Right atrium auricular region (tissue), 2 donors: ENCODE measurements around the gene KRTAP10-10. TPM values are rescaled to one million over a fixed set of nuclear protein-coding genes. Genes with fewer than 3 reads are reported as not detected.
"Not testable (repeated sequence)": the region's sequence is repeated elsewhere in the genome, so short reads cannot be mapped to it uniquely, and the experiment has no call there.

Experiments used
- DNase-seq: peaks from one replicate; pipeline ENCODE4 v3.0.0-alpha.2; 2019; ENCODE audit warnings: low spot score
- H3K27ac ChIP-seq, 2 donors: fragments of 200-600 bp; sonication (generic); 1 replicate in 1 of 2; 2 replicates in 1 of 2; pipeline ENCODE4 v1.5.1; 2016 to 2019
- H3K27me3 ChIP-seq, 2 donors: fragments of 200-600 bp; sonication (generic); one replicate each; pipeline versions ENCODE4 v1.5.1 to v1.6.0; 2017 to 2019
- H3K36me3 ChIP-seq: fragments of 200-600 bp; sonication (generic); one replicate; pipeline ENCODE4 v1.5.1; 2016
- H3K4me1 ChIP-seq, 2 donors: fragments of 200-600 bp; sonication (generic); one replicate each; pipeline versions ENCODE4 v1.5.1 to v1.6.0; 2017 to 2019
- H3K4me3 ChIP-seq, 2 donors: fragments of 200-600 bp; sonication (generic); 1 replicate in 1 of 2; 2 replicates in 1 of 2; pipeline ENCODE4 v1.5.1; 2017 to 2019; ENCODE audit warnings: mild to moderate bottlenecking in 1 of 2, moderate library complexity in 1 of 2
- H3K9me3 ChIP-seq, 2 donors: fragments of 200-600 bp; sonication (generic); one replicate each; pipeline ENCODE4 v1.5.1; 2019
- CTCF ChIP-seq, 2 donors: fragments of 200-600 bp; sonication (generic); IDR thresholded peaks; one replicate each; pipeline ENCODE4 v1.5.1; 2019; ENCODE audit warnings: antibody characterized with exemption in 2 of 2
- total RNA-seq, 2 donors: library from RNA; depleted of rRNA; stranded (reverse); fragments of >200 nt; gene quantifications; one replicate each; pipeline ENCODE4 v1.1.0, GENCODE V29; 2016

KRTAP10-10 gene
- total RNA-seq, 2 donors from 2014 or later = not detected

GRCh38 chr21:44639331-44639655 lies 2.1 kb downstream of the KRTAP10-10 start:
- Histone ChIP-seq H3K27ac (no peak overlapping the region), H3K9me3 (peaks cover 0 to 3% of the 10 kb centered on the region in 2 donors), H3K36me3 (no peaks in the 10 kb centered on the region), H3K4me1 (no peaks in the 10 kb centered on the region), H3K27me3 (no peaks in the 10 kb centered on the region), H3K4me3 (no peak overlapping the region)
- peak; percentile 49 for DNase-seq
- no peak for TF ChIP-seq CTCF (IDR thresholded peaks at IDR 0.05)

- peaks cover 0 to 17% of the 10 kb centered on the region in 2 donors for H3K9me3 ChIP-seq
- H3K4me1 ChIP-seq = no peaks in the 10 kb centered on the region
- DNase-seq = no peak
- no peak overlapping the region for H3K27ac ChIP-seq
- H3K36me3 ChIP-seq = no peaks in the 10 kb centered on the region
- H3K27me3 ChIP-seq = no peaks in the 10 kb centered on the region
- TF ChIP-seq CTCF (IDR thresholded peaks at IDR 0.05) = no peak
- no peak overlapping the region for H3K4me3 ChIP-seq
Measured at GRCh38 chr21:44640761-44641160, 3.6 kb downstream of the KRTAP10-10 start.

GRCh38 chr21:44643741-44644310 lies 6.7 kb downstream of the KRTAP10-10 start:
- Histone ChIP-seq H3K4me1 (no peaks in the 10 kb centered on the region), H3K27me3 (no peaks in the 10 kb centered on the region)
- TF ChIP-seq CTCF (IDR thresholded peaks at IDR 0.05) = no peak

GRCh38 chr21:44644878-44645277 lies 7.7 kb downstream of the KRTAP10-10 start:
- Histone ChIP-seq H3K27ac (no peak overlapping the region), H3K27me3 (no peaks in the 10 kb centered on the region), H3K4me1 (no peaks in the 10 kb centered on the region), H3K9me3 (peaks cover 0 to 17% of the 10 kb centered on the region in 2 donors), H3K4me3 (no peak overlapping the region), H3K36me3 (no peaks in the 10 kb centered on the region)
- no peak for DNase-seq
- TF ChIP-seq CTCF (IDR thresholded peaks at IDR 0.05) = no peak

More at GRCh38 chr21:44643741-44644310, 6.7 kb downstream of the KRTAP10-10 start:
- DNase-seq = peak; percentile 23
- peaks cover 0 to 17% of the 10 kb centered on the region in 2 donors for H3K9me3 ChIP-seq
- no peak overlapping the region for H3K27ac ChIP-seq
- no peak overlapping the region for H3K4me3 ChIP-seq
- no peaks in the 10 kb centered on the region for H3K36me3 ChIP-seq

GRCh38 chr21:44646366-44647221 lies 9.4 kb downstream of the KRTAP10-10 start, which contains the start of gene KRTAP10-11:
Gene KRTAP10-11, plus strand, starts transcription at chr21:44646414. Its CDS starts 45 bp downstream, at chr21:44646459.
- peak; percentile 47 for DNase-seq
- H3K27me3 ChIP-seq = not testable (repeated sequence)

GRCh38 chr21:44647222-44647552 lies 10.0 kb downstream of the KRTAP10-10 start:
- peak; percentile 23 for DNase-seq
- Histone ChIP-seq H3K9me3 (peaks cover 0 to 17% of the 10 kb centered on the region in 2 donors), H3K4me1 (no peaks in the 10 kb centered on the region)

More at GRCh38 chr21:44646366-44647221, 9.4 kb downstream of the KRTAP10-10 start, which contains the start of gene KRTAP10-11:
- peaks cover 0 to 17% of the 10 kb centered on the region in 2 donors for H3K9me3 ChIP-seq
- H3K36me3 ChIP-seq, H3K4me1 ChIP-seq, H3K27ac ChIP-seq, H3K4me3 ChIP-seq: not testable (repeated sequence)

More at GRCh38 chr21:44647222-44647552, 10.0 kb downstream of the KRTAP10-10 start:
- H3K27me3 ChIP-seq = no peaks in the 10 kb centered on the region
- TF ChIP-seq CTCF (IDR thresholded peaks at IDR 0.05) = no peak
- H3K27ac ChIP-seq = no peak overlapping the region
- no peak overlapping the region for H3K4me3 ChIP-seq
- H3K36me3 ChIP-seq = no peaks in the 10 kb centered on the region
